ENCODE results near the gene CCDC192. TPM values are rescaled to one million over a fixed set of nuclear protein-coding genes. Genes with fewer than 3 reads are reported as not detected.

Gene CCDC192
- total and polyA plus RNA-seq, 10 of the 15 experiments (the other 5 are each of a cell fraction or from before 2014, with no cell fraction given), result 0.20 to 0.79 (median 0.32) TPM; not detected in 4

DNA sequence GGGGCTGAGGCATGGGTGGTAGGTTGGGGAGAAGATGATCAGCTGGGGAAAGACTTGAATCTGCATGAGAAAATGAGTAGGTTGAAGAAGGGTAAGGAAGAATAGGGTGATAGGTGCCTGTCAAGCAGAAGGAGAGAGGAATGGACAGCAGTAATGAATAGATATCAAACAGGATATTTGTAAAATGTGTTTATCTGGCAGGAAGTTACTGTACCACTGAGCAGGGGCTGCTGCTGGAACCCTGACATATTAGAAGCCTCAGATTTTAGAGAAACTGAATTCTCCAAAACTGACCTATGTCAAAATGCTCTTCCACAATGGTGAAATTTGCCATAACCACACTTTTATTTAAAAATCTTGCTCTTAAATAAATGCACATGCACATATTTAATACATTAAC lies 41.0 kb downstream of the CCDC192 start:
- Histone ChIP-seq H3K9me3 (replicated peaks; ENCODE audit: control insufficient read depth, insufficient read depth, low read length) (no peaks in the 10 kb centered on the region), H3K4me2 (ENCODE audit: control insufficient read depth, insufficient read depth) (no peak overlapping the region), H4K20me1 (ENCODE audit: control insufficient read depth, insufficient read depth) (no peaks in the 10 kb centered on the region), H2AFZ (ENCODE audit: control insufficient read depth, low read depth, low read length) (no peak overlapping the region), H3K27ac (ENCODE audit: control insufficient read depth, insufficient read depth) (no peak overlapping the region), H3K79me2 (ENCODE audit: control insufficient read depth, insufficient read depth, low read length) (no peaks in the 10 kb centered on the region), H3K4me3 (no peak overlapping the region), H3K4me1 (ENCODE audit: control insufficient read depth, insufficient read depth, low read length) (no peaks in the 10 kb centered on the region), H3K9ac (ENCODE audit: control insufficient read depth, insufficient read depth, low read length) (no peak overlapping the region), H3K36me3 (ENCODE audit: control insufficient read depth in 2 of 2, insufficient read depth in 2 of 2, low read length in 1 of 2) (no peaks in the 10 kb centered on the region), H3K27me3 (replicated peaks in 1 of 2; ENCODE audit: control insufficient read depth in 2 of 2, insufficient read depth in 2 of 2, low read length in 1 of 2) (no peaks in the 10 kb centered on the region; a peak in 1 of 4 replicates)
- ChIA-PET CTCF (interaction anchor here (1.2 kb wide), 1 partner anchor 180 kb away, joined by 3 read pairs; no protein-coding TSS in a partner anchor), SMC1A (ENCODE audit: uncharacterized antibody, unreplicated experiment) (no interaction called here), RAD21 (ENCODE audit: unreplicated experiment) (no interaction called here), POLR2A (no interaction called here)
- intact Hi-C loops (cut with micrococcal nuclease; ENCODE audit: unreplicated experiment) (no loop called here), in situ Hi-C loops (cut with MboI) (no loop called here)
- no peak for DNase-seq (ENCODE audit: low read depth, low spot score)
- TF ChIP-seq MXI1 (IDR thresholded peaks at IDR 0.05; ENCODE audit: low read depth, low read length) (no peak), BHLHE40 (IDR thresholded peaks at IDR 0.05; ENCODE audit: borderline replicate concordance in 1 of 2, low read depth in 2 of 2, low read length in 1 of 2) (no peak), USF2 (IDR thresholded peaks at IDR 0.05; ENCODE audit: borderline replicate concordance, low read depth, low read length) (no peak)
- BruUV-seq (replicated peaks), result no TSS peak
- no peak for ATAC-seq
- no peak for FAIRE-seq

DNA sequence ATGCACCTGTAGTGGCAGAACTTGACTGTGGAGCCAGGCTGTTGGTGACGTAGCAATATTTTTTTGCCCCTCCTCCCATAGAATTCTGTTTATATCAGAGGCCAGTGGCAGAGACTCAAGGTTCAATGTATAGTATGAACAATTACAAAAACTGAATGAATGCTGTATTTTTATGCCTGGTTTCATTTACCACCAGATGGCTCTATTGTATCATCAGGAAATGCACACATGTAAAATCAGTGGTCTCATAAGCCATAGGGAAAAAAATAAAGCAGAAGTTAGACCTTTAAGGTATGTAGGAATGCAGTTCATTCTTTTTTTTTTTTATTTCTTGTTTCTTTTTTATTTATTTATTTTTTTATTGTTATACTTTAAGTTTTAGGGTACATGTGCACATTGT lies 43.6 kb downstream of the CCDC192 start:
- WGBS (ENCODE audit: insufficient coverage, insufficient replicate concordance, low lambda C conversion rate, missing lambda C conversion rate), result 20% methylated on average over 1 of the region's 1 CpG
- Histone ChIP-seq H3K27ac (ENCODE audit: control insufficient read depth, insufficient read depth) (no peak overlapping the region), H3K9ac (ENCODE audit: control insufficient read depth, insufficient read depth, low read length) (no peak overlapping the region), H3K27me3 (replicated peaks in 1 of 2; ENCODE audit: control insufficient read depth in 2 of 2, insufficient read depth in 2 of 2, low read length in 1 of 2) (no peaks in the 10 kb centered on the region; a peak in 1 of 4 replicates), H3K4me2 (ENCODE audit: control insufficient read depth, insufficient read depth) (no peak overlapping the region), H3K79me2 (ENCODE audit: control insufficient read depth, insufficient read depth, low read length) (no peaks in the 10 kb centered on the region), H3K9me3 (replicated peaks; ENCODE audit: control insufficient read depth, insufficient read depth, low read length) (no peaks in the 10 kb centered on the region), H3K36me3 (ENCODE audit: control insufficient read depth in 2 of 2, insufficient read depth in 2 of 2, low read length in 1 of 2) (no peaks in the 10 kb centered on the region), H3K4me1 (ENCODE audit: control insufficient read depth, insufficient read depth, low read length) (no peaks in the 10 kb centered on the region), H4K20me1 (ENCODE audit: control insufficient read depth, insufficient read depth) (no peaks in the 10 kb centered on the region), H3K4me3 (no peak overlapping the region), H2AFZ (ENCODE audit: control insufficient read depth, low read depth, low read length) (no peak overlapping the region)
- intact Hi-C loops (cut with micrococcal nuclease; ENCODE audit: unreplicated experiment) (loop anchor here (1.0 kb wide), 1 partner anchor 455 kb away; no protein-coding TSS in a partner anchor), in situ Hi-C loops (cut with MboI) (no loop called here)
- no TSS peak for BruUV-seq (replicated peaks)
- DNase-seq (ENCODE audit: low read depth, low spot score) (no peak), FAIRE-seq (no peak), ATAC-seq (peak; percentile 64)
- POLR2A ChIA-PET, result no interaction called here
- SMC1A ChIA-PET (ENCODE audit: uncharacterized antibody, unreplicated experiment), result no interaction called here
- RAD21 ChIA-PET (ENCODE audit: unreplicated experiment), result no interaction called here
- CTCF ChIA-PET, result no interaction called here
- TF ChIP-seq RAD21 (IDR thresholded peaks at IDR 0.05; ENCODE audit: insufficient read depth, low read depth, low read length) (peak; percentile 65), E2F8 (IDR thresholded peaks at IDR 0.05; ENCODE audit: low read depth, partially characterized antibody) (no peak), ZNF24 (IDR thresholded peaks at IDR 0.05) (peak; percentile 84), CTCF (IDR thresholded peaks at IDR 0.05 in 2 of 3, conservative IDR thresholded peaks at IDR 0.05 in 1 of 3; ENCODE audit: control insufficient read depth in 2 of 3, extremely low read depth in 1 of 3, insufficient read depth in 1 of 3, low read depth in 3 of 3, low read length in 3 of 3) (peak; percentile 25 to 47 (median 31); a peak in 4 of 6 replicates), SMC3 (IDR thresholded peaks at IDR 0.05; ENCODE audit: borderline replicate concordance, low read length) (peak; percentile 50; the same call in 1 of the 2 replicates), ZNF207 (IDR thresholded peaks at IDR 0.05; ENCODE audit: borderline replicate concordance) (no peak)

All from GM12878 (cell line).